Coronary artery (tissue), 2 donors: ENCODE results near the gene COQ8B.
A peak's percentile ranks its signal among the peaks of the same experiment; 100 is the strongest.

Source experiments
- DNase-seq: peaks from one replicate; pipeline ENCODE4 v3.0.0-alpha.2; 2017; ENCODE audit warnings: low spot score
- H3K27ac ChIP-seq, 2 donors: fragments of 200-600 bp; sonication (generic); one replicate each; pipeline ENCODE4 v1.5.1; 2016 to 2019
- H3K4me3 ChIP-seq: fragments of 200-600 bp; sonication (generic); 2 replicates; pipeline ENCODE4 v1.5.1; 2016; ENCODE audit warnings: mild to moderate bottlenecking, moderate library complexity
- TF ChIP-seq, protein P1 (sequence below): fragments of 200-600 bp; sonication (generic); IDR thresholded peaks from one replicate; pipeline ENCODE4 v1.5.1; 2019; ENCODE audit warnings: antibody characterized with exemption

COQ8B gene

DNA sequence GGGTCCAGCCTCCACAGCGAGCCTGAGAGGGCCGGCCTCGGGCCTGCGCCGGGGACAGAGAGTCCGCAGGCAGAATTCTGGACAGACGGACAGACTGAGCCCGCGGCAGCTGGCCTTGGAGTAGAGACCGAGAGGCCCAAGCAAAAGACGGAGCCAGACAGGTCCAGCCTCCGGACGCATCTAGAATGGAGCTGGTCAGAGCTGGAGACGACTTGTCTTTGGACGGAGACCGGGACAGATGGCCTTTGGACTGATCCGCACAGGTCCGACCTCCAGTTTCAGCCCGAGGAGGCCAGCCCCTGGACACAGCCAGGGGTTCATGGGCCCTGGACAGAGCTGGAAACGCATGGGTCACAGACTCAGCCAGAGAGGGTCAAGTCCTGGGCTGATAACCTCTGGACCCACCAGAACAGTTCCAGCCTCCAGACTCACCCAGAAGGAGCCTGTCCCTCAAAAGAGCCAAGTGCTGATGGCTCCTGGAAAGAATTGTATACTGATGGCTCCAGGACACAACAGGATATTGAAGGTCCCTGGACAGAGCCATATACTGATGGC, 716 bp upstream of the COQ8B start:
- H3K4me3 ChIP-seq: peak overlapping the region; percentile 94
- TF ChIP-seq, protein P1, sequence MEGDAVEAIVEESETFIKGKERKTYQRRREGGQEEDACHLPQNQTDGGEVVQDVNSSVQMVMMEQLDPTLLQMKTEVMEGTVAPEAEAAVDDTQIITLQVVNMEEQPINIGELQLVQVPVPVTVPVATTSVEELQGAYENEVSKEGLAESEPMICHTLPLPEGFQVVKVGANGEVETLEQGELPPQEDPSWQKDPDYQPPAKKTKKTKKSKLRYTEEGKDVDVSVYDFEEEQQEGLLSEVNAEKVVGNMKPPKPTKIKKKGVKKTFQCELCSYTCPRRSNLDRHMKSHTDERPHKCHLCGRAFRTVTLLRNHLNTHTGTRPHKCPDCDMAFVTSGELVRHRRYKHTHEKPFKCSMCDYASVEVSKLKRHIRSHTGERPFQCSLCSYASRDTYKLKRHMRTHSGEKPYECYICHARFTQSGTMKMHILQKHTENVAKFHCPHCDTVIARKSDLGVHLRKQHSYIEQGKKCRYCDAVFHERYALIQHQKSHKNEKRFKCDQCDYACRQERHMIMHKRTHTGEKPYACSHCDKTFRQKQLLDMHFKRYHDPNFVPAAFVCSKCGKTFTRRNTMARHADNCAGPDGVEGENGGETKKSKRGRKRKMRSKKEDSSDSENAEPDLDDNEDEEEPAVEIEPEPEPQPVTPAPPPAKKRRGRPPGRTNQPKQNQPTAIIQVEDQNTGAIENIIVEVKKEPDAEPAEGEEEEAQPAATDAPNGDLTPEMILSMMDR: no peak
- DNase-seq: no peak
- peak overlapping the region; percentile 94 to 98 for H3K27ac ChIP-seq

- no peak for DNase-seq
- TF ChIP-seq, protein P1: no peak
- Histone ChIP-seq H3K27ac (peak overlapping the region; percentile 94 to 98), H3K4me3 (peak overlapping the region; percentile 94)
Observed at GRCh38 chr19:40716031-40716481, 630 bp downstream of the COQ8B start.

DNA sequence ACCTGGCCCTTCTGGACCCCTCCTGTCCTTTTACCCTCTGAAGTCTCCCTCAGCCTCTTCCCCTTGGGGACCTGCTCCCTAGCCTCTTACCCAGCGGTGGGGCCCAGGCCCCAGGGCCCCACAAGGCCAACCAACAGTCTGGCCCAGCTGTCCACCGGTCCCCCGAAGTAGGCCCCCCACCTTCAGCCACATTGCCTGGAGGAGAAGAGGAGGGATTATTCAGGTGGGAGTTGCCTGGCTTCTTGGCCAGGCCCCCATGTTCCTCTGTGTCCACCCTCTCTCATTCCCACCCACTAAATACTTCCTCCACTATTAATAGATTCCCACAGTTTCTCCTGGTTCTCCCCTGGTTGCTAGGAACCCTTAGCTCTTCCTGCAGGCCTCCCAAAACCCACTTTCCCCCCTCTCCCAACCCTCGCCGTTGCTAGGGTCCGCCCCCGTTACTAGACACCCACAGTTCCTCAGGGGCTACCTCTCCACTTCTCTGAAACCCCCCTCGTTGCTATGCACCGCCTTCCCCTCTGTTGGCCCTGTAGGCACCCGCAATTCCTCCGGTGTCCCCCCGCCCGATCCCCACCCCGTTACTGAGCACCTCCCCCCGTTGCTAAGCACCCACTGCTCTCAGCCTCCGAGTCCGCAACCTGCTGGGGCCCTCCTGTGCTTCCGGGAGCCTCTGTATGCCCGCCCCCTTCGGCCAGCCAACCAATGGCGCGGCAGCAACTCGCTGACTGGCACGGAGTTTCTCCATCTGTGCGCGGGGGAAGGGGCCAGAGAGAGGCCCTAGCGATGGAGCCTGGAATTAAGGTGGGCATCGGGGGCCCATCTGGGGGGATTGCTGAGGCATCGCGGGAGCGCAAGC, 2.0 kb downstream of the COQ8B start:
- DNase-seq: peak; percentile 95
- Histone ChIP-seq H3K4me3 (peak overlapping the region; percentile 94), H3K27ac (peak overlapping the region; percentile 94 to 98)
- TF ChIP-seq, protein P1: no peak

DNA sequence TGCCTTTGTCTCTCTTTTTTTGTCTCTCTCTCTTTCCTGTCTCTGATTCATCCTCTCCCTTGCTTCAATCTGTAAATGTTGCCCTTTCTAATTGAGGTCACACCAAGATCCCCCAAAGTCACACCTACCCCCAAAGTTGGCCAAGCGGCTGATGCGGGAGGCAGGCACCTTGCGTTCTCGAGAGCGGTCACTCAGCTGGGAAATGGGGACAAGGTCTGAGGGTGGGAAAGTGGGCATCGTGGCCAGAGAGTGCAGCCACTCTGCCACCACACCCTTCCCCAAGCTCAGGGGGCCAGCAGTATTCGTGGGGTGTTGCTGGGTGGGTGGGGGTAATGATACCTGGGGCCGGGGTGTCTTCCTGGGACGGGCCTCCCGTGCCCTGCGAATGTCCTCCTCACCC, 2.7 kb downstream of the COQ8B start:
- peak overlapping the region; percentile 94 to 98 for H3K27ac ChIP-seq

GRCh38 chr19:40709817-40710216, 6.9 kb downstream of the COQ8B start:
- H3K27ac ChIP-seq: no peak overlapping the region
- H3K4me3 ChIP-seq: no peak overlapping the region
- TF ChIP-seq, protein P1: no peak
- DNase-seq: no peak

More for the DNA sequence above, 2.7 kb downstream of the COQ8B start:
- DNase-seq: no peak
- peak overlapping the region; percentile 94 for H3K4me3 ChIP-seq
- TF ChIP-seq, protein P1: no peak

DNA sequence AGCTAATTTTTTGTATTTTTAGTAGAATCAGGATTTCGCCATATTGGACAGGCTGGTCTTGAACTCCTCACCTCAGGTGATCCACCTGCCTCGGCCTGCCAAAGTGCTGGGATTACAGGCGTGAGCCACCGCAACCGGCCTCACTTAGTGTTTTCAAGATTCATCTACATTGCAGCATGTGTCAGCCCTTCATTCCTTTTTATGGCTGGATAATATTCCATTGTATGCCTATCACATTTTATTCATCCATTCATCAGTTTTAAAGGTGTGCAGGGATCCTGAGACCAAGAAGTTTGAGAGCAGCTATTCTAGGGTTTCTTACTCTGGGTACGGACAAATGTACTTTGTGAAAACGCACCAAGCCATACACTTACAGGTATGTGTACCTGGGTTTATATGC, 9.1 kb downstream of the COQ8B start:
- no peak overlapping the region for H3K27ac ChIP-seq
- TF ChIP-seq, protein P1: no peak
- H3K4me3 ChIP-seq: no peak overlapping the region
- no peak for DNase-seq
